GM12801 (cell line): ENCODE data around the gene NMT2.

Experiments used
- CTCF ChIP-seq: IDR thresholded peaks from one replicate; pipeline ENCODE4 v1.5.1; 2011; ENCODE audit warnings: control low read depth; ENCODE audit not compliant: insufficient read length; ENCODE audit errors: extremely low read depth

NMT2 gene

GRCh38 chr10:15083674-15084501 is 84.6 kb downstream of the NMT2 start:
- TF ChIP-seq CTCF = no peak

- TF ChIP-seq CTCF = no peak
These were observed 93.1 kb downstream of the NMT2 start for GRCh38 chr10:15075421-15075820.

GRCh38 chr10:15072358-15072757 is 96.1 kb downstream of the NMT2 start:
- no peak for TF ChIP-seq CTCF

GRCh38 chr10:15069230-15069629 is 99.3 kb downstream of the NMT2 start:
- TF ChIP-seq CTCF = no peak

- no peak for TF ChIP-seq CTCF
These were observed 99.7 kb downstream of the NMT2 start for GRCh38 chr10:15068802-15069201.

- TF ChIP-seq CTCF = no peak
These were observed 101.3 kb downstream of the NMT2 start for GRCh38 chr10:15067154-15067553.

GRCh38 chr10:15060638-15061037 is 107.9 kb downstream of the NMT2 start:
- no peak for TF ChIP-seq CTCF
